GM18520 (cell line): ENCODE data around the gene CPED1.
"Not testable (repeated sequence)": the region's sequence is repeated elsewhere in the genome, so short reads cannot be mapped to it uniquely, and the experiment has no call there.

Experiments
- ATAC-seq: cut with Tn5 transposase; IDR thresholded peaks from one replicate; pipeline ENCODE4 v1.9.1; 2021; ENCODE audit not compliant: unreplicated experiment

CPED1 gene

DNA sequence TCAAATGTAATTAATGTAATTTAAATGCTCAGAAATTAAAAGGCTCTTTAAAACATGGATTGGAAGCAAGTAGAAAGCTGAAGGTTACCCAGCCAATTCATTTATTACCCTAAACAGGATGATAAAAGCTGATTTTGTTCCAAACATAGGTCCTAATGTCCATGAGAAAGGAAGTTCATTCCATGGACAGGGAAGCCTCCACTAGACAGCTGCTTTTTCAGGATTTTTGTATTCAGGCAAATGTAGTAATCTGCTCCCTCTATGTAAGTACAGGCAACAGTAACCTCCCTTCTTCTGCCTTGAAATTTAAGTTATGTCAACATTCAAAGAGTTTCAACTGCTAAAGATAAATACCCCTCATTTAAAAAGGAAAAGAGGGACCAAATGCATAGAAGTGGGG is 217.3 kb downstream of the CPED1 start:
- ATAC-seq: no peak

DNA sequence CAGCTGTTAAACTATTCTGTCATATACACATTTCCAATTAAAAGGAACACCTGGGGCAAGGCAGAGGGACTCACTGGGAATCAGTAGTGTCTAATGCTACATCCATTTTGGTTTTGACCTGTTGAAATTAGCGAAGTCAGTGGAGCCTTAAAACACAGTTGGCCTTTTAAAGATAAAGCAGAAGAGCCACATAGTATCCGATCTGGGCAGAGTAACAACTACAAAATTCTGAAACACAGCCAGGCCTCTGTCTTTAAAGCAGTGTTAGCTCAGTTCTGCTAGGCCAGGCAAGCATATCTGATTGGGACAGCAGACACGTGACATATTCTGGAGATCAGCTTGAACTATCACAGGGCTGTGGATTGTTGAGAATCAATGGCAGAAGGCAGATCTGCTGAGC is 222.7 kb downstream of the CPED1 start:
- no peak for ATAC-seq

DNA sequence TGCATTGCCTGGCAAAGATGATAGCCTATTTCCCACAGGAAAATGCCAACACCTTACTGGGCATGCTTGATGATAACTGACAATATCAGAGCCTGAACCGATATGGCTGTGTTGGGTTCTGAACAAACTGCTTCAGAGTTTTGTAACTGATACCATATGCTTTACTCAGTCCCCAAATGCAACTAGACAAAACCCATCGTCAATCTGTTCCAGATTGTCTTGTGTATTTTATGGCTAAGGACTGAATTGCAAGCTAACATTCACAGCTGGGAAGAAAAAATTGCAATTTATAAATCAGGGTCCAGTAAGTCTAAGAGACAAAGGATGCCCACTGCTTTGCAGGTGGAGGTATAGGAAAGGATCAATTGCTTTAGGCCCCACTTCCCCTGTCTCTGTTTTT is 223.5 kb downstream of the CPED1 start:
- ATAC-seq: no peak

DNA sequence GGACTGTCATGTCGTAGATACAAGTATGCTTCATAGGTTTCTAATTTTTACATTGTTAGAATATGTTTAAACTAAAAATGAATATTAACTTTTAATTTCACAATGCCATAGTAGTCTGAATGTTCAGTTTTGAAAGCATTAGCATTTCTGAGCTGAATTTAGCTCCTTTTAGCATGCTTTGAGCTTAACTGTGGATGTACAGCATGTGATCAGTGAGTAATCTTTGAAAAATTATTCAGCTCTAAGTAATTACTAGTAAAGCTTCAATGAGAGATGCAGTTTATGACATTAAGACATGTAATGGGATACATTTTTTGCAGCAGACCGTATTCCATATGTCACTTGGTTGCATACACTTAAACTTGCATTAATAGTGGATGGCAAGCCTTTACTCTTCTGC is 226.1 kb downstream of the CPED1 start:
- no peak for ATAC-seq

DNA sequence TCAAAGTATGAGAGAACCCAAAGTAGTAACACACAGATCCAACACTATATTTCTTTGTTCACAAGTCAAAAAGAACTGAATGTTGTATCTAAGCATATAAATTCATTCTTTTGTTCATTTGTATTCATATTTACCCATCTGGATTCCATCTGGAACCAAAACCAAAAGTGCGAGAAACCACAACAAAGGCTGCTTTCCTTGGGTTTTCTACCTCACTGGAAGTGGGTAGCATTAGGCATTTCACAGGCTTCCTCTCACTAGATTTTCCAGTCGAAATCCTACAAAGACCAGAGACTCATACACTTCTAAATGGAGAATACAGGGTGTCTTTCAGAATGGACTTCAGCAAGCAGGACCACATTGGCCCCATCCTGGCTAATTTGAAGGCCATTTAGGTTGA is 230.5 kb downstream of the CPED1 start:
- ATAC-seq: no peak

DNA sequence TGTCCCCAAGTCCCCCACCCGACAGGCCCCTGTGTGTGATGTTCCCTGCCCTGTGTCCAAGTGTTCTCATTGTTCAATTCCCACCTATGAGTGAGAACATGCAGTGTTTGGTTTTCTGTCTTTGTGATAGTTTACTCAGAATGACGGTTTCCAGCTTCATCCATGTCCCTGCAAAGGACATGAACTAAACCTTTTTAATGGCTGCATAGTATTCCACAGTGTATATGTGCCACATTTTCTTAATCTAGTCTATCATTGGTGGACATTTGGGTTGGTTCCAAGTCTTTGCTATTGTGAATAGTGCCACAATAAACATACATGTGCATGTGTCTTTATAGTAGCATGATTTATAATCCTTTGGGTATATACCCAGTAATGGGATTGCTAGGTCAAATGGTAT is 232.6 kb downstream of the CPED1 start:
- not testable (repeated sequence) for ATAC-seq

DNA sequence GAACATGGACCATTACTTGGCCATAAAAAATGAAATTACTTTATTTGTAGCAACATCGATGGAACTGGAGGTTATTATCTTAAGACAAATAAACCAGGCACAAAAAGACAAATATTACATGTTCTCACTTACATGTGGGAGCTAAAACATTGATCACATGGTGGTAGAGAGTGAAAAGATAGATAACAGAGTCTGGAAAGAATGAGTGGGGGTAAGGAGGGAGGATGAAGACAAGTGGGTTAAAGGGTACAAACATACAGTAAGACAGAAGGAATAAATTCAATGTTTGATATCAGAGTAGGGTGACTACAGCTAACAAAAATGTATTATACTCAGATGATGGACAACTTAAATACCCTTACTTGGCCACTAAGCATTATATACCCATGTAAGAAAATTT is 240.3 kb downstream of the CPED1 start:
- no peak for ATAC-seq

DNA sequence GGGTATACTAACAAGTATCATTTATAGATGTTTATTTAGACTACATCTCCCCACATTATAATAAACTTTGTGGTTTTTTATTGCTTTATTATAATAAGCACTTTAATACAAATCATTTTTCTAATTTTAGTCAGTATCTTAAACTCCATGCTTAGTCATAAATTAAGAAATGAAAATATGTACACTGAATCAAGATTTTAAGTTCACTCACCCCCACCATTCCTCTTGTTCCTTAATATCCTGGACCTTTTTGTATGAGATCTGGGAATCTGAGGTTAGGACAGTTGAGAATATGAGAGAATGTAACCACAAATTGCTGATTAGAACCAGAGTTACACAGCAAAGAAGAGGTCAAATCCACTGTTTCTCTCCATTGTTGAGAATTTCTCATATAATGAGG is 246.7 kb downstream of the CPED1 start:
- ATAC-seq: no peak

DNA sequence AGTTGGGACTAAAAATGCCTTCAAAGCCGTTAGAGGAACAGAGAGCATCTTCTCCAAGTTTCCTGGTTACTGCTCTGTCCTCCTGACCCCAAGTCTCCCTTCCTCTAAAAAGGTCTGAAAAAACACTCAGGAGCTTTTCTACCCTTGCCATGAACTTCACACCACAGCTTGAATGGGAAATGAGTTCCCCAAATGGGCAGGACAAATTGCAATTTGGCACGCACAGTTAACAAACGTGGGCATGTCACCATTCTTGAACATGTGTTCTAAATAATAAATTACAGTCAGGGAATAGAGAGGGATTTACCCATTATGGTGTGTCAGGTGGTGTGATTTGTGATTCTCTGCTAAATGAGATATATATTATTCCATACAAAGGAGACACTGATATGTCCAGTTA is 249.1 kb downstream of the CPED1 start:
- no peak for ATAC-seq

DNA sequence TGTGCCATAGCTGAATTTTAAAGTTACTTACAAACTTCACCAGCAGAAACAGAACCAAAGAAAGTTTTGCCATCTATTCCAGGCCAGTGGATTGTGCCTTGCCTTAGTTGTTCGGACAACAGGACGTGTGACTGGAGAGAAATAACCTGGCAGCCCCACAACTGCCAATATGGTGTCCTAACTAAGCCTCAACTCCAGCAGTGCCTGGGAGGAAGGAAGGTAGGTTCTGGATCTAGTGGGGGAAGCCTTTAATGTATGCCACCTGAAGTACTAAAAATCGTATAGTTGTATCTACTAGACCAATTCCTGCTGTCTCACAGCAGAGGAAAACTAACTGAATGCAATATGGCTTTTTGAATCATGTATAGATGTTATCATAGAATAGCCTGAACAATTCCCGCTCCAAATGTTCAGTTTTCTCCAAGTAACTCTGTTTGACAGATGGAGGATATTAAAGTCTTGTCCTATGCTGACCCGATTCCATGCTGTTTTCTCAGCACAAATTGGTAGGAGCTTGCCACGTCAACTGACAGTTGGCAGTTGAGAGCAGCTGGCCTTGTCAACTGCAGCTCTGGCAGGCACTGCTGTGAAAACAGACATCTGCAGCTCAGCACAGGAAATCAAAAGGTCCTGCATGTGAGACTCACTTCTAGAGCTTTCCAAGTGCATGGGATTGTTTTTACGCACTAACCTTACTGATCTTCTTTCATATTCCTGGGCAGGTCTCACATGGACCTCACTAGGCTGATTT is 255.8 kb downstream of the CPED1 start:
- ATAC-seq: no peak

DNA sequence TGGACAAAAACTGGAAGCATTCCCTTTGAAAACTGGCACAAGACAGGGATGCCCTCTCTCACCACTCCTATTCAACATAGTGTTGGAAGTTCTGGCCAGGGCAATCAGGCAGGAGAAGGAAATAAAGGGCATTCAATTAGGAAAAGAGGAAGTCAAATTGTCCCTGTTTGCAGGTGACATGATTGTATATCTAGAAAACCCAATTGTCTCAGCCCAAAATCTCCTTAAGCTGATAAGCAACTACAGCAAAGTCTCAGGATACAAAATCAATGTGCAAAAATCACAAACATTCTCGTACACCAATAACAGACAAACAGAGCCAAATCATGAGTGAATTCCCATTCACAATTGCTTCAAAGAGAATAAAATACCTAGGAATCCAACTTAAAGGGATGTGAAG is 262.9 kb downstream of the CPED1 start:
- ATAC-seq: not testable (repeated sequence)

DNA sequence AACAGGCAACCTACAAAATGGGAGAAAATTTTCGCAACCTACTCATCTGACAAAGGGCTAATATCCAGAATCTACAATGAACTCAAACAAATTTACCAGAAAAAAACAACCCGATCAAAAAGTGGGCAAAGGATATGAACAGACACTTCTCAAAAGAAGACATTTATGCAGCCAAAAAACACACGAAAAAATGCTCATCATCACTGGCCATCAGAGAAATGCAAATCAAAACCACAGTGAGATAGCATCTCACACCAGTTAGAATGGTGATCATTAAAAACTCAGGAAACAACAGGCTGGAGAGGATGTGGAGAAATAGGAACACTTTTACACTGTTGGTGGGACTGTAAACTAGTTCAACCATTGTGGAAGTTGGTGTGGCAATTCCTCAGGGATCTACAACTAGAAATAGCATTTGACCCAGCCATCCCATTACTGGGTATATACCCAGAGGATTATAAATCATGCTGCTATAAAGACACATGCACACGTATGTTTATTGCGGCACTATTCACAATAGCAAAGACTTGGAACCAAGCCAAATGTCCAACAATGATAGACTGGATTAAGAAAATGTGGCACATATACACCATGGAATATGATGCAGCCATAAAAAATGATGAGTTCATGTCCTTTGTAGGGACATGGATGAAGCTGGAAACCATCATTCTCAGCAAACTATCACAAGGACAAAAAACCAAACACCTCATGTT is 264.2 kb downstream of the CPED1 start:
- not testable (repeated sequence) for ATAC-seq

DNA sequence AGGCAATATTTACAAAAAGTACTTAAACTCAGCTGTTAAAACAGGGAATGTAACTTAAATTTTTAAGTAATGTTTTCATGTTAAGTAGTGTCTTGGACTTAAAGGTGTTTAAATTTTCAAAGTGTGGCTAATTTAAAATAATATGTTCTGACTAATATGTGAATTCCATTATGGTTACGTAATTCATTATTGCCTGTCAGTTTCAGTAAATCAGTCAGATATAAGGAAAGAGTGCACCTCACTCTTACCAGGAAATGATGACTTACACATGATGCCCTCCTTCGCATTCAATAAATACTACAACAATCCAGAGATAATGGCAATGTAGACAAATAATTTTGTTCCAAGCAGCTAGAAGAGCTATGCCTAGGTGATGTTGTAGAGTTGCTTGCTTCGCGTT is 271.3 kb downstream of the CPED1 start:
- ATAC-seq: no peak

DNA sequence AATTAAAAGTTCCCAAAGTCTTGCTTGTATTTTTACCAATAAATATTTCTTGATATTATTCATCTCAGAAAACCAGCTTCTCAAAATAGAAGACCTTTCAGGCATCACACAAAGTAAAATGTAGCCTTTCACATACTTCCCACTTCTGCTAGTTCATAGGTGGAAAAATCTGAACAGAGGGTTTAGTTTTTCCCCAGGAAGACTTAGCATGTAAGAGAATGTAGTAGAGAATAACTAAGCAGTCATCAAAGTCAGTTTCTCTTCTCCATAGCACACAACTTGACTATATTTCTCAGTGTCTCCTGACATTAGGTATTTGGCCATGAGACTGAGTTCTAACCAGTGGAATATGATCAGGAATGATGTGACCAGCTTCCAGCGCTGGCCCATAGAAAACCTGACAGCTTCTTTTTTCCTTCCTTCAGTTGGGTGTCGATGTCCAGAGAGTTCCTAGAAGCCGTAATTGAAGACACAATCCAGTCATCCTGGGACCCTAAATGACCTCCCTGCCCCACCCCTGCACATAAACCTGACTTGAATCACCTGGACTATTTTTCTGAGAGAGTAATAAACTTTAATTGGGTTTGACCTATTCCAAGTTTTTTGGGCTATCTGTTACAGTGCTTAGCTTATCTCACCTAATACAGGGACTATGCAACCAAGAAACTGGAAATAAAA is 272.8 kb downstream of the CPED1 start:
- no peak for ATAC-seq

DNA sequence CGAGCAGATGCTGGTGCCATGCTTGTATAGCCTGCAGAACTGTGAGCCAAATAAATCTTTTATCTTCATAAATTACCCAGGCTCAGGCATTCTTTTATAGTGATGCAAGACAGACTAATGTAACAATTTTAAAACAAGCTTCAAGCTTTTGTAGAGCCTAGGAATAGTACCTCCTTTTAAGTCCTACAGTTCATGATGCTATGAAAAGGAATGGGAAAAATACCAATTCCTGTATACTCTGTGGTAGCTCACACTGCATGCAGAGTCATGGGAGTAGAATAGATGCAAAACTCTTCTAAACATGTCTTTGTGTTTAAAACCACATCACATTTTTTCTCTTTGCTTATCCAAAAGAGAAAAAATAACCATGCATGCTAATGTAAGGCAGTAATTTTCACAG is 273.7 kb downstream of the CPED1 start:
- ATAC-seq: no peak

DNA sequence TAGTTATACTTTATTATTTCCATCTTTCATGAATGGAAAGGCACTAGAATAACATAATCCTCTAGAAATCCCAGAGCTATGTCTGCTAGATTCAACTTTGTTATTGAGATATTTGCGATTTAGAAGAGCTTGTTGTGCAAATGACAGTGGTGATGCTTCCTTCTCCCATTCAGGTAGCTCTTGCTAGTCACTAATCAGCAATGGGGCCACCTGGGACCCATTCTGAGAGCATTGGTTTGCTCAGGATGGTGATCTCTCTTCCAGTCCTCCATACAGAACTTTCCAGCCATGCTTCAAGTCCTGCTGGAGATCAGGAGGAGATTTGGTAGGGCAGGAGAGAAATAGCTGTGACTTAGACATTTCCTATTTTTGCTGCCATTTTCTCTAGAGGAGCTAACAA is 274.5 kb downstream of the CPED1 start:
- no peak for ATAC-seq

DNA sequence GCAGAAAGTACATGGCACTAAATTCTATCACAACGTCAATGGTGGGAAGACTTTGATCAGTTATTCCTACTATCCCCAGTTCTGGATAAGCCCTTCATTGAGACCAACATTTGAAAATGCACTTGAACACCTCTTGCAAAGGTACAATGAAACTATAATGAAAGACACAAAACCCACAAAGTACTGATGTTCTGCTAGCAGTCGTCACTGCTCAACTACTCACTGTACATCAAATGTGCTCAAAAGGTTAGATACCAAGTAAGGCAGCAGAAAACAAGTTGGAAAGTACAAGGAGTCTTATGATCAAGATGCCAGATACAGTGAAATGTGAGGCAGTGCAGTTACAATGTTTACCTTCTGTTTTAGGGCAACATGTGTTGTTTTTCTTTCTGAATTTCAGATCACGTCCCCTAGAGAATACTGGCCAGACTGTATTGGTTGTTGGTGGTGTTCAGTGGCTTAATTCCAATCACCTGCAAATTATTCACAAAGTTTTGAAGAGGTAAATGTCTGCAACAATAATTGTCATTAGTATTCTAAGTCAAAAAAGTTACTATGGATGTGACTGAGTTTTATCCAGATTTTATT is 277.9 kb downstream of the CPED1 start:
- no peak for ATAC-seq

DNA sequence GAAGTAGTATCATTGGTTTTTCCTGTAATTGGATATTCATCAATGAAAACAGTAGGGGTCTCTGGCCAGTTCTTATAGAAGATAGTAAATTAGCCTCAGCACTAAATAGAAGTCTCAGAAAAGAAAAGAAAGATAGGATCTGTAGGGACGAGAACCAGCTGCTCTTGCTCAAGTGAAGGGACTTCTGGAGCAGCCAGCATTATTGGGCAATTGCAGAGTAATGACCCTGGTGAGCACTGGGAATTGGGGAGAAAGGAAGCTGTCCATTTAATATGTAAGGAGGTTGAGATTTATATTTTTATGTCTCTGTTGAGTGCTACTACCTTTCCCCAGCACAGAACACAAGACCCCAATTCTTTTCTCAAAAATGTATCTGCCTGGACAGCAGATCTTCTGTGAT is 279.1 kb downstream of the CPED1 start:
- ATAC-seq: no peak

DNA sequence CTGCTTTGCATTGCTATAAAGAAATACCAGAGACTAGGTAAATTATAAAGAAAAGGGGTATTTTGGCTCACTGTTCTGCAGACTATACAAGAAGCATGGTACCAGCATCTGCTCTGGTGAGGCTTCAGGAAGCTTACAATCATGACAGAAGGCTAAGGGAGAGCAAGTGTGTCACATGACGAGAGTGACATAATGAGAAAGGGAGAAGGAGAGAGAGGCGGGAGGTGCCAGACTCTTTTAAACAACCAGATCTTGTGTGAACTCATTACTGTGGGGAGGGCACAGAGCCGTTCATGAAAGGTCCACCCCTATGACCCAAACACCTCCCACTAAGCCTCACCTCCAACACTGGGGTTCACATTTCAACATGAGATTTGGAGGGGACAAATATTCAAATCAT is 281.3 kb downstream of the CPED1 start:
- ATAC-seq: no peak

DNA sequence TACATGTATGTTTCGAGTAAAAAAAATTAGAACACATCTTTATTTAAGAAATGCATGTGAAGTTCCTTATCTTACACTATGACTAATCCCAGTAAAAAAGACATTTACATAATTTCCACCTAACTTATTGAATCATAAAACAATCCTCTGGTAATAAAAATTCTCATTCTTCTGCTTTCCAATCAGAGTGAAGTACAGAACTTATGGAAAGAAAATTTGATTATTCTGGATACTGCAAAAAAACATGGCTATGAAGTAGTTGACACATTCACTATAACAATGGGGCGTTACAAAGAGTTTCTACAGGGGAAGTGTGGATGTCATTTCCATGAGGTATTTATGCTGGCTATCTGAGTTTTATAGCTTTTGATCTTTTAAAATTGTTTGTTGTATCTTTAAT is 282.6 kb downstream of the CPED1 start:
- ATAC-seq: no peak

DNA sequence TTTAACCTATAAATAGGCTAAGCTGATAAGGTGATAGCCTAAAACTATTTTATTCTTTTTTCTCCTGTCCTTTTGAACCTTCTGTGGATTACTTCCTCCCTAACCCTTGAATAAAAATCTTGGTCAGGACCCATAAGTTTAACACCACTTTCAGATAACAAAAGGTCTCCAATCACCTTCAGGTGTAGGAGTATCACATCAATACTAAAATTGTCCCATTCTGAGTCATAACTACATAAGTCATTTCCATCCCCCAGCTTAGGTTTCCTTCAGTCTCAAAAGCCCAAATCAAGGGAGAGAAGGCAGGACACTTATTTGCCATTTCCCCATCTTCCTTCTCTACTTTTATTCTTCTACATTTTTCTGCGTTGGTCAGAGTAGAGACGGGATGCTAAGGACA is 283.4 kb downstream of the CPED1 start:
- no peak for ATAC-seq

DNA sequence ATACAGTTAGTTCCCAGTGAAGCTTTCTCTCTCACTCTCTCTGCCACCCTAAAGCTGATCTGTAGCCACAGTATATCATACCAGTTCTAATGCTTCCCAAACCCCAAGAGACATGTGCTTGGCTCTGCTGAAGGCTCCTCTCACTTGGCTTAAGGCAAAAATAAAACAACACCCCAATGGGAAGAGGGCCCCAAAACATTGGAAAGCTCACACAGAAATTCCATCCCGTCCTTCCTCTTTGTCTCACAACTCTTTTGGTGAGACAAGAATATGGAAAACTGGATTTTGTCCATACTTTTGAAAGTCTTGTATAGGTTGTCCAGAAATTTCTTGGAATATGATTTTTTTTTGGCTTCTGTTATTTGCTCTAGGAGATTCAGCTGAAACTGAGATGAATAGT is 284.2 kb downstream of the CPED1 start:
- no peak for ATAC-seq
